Measurements from ENCODE around the gene EVA1B.

Gene EVA1B

DNA sequence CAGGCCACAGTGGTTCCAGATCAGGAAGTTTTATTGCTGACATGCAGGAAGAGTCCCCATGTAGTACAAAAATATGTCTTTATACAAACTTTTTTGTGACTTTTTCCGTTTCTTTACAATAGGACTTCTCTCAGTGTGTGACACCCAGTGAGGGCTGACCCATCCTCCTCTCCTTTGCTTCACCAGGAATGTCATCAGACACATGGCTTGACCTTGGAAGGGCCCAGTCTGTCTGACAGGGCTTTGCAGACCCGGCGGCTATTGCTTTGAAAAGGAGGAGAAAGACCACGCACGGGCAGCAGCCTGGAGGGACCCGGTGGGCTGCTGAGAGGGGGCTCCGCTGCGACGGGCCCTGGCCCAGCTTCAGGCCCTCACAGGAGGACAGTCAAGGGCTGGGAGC is 16.2 kb upstream of the EVA1B start:
- DNase-seq (ENCODE audit: insufficient read length, low spot score) (no peak), FAIRE-seq (no peak)
- TF ChIP-seq, protein P1, sequence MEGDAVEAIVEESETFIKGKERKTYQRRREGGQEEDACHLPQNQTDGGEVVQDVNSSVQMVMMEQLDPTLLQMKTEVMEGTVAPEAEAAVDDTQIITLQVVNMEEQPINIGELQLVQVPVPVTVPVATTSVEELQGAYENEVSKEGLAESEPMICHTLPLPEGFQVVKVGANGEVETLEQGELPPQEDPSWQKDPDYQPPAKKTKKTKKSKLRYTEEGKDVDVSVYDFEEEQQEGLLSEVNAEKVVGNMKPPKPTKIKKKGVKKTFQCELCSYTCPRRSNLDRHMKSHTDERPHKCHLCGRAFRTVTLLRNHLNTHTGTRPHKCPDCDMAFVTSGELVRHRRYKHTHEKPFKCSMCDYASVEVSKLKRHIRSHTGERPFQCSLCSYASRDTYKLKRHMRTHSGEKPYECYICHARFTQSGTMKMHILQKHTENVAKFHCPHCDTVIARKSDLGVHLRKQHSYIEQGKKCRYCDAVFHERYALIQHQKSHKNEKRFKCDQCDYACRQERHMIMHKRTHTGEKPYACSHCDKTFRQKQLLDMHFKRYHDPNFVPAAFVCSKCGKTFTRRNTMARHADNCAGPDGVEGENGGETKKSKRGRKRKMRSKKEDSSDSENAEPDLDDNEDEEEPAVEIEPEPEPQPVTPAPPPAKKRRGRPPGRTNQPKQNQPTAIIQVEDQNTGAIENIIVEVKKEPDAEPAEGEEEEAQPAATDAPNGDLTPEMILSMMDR (IDR thresholded peaks at IDR 0.05; ENCODE audit: insufficient read depth, missing control alignments): no peak

- FAIRE-seq (no peak), DNase-seq (ENCODE audit: insufficient read length, low spot score) (no peak)
- TF ChIP-seq, protein P1 (IDR thresholded peaks at IDR 0.05; ENCODE audit: insufficient read depth, missing control alignments): no peak
Measured at GRCh38 chr1:36339215-36339614, 15.8 kb upstream of the EVA1B start.

- no peak for FAIRE-seq
- DNase-seq (ENCODE audit: insufficient read length, low spot score): no peak
- TF ChIP-seq, protein P1 (IDR thresholded peaks at IDR 0.05; ENCODE audit: insufficient read depth, missing control alignments): no peak
Measured at GRCh38 chr1:36337830-36338229, 14.4 kb upstream of the EVA1B start.

- DNase-seq (ENCODE audit: insufficient read length, low spot score) (no peak), FAIRE-seq (no peak)
Measured at GRCh38 chr1:36330940-36331339, 7.5 kb upstream of the EVA1B start.

DNA sequence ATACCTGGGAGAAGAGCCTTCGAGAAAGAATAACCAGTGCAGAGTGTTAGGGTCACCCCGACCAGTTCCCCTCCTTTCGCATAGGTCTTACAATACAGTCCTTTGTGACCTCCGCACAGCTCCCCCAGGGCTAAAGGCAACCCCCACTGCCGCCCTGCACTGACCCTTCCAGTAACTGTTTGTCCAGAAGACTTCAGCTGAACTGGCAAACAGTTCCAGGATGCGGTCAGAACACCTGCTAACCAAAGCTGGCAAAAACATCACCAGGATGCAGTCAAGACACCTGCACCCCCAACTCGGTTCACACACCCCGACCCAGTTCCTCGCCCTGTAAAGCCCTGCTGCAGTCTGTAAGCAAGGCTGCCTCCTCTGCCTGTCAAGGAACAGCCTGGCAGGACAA is 6.4 kb upstream of the EVA1B start:
- DNase-seq (ENCODE audit: insufficient read length, low spot score): no peak
- TF ChIP-seq, protein P1 (IDR thresholded peaks at IDR 0.05; ENCODE audit: insufficient read depth, missing control alignments): no peak
- FAIRE-seq: no peak

More at GRCh38 chr1:36330940-36331339, 7.5 kb upstream of the EVA1B start:
- TF ChIP-seq, protein P1 (IDR thresholded peaks at IDR 0.05; ENCODE audit: insufficient read depth, missing control alignments): no peak

DNA sequence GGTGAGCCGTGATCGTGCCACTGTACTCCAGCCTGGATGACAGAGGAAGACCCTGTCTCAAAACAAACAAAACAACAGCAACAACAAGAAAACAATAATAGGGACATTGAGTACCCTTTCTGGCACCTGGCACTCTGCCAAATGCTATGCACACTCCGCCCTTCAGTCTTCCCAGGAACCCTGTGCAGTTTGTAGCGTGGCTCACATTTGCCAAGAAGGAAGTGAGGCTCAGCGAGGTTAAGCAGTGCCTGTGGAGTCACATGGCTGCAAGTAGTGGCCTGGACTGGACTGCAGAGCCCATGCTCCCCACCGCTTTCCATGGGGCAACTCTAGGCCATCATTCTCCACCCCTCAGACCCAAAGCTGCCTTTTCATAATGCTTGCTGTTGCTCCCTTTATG is 5.3 kb upstream of the EVA1B start:
- TF ChIP-seq, protein P1 (IDR thresholded peaks at IDR 0.05; ENCODE audit: insufficient read depth, missing control alignments): no peak
- DNase-seq (ENCODE audit: insufficient read length, low spot score): no peak
- no peak for FAIRE-seq

DNA sequence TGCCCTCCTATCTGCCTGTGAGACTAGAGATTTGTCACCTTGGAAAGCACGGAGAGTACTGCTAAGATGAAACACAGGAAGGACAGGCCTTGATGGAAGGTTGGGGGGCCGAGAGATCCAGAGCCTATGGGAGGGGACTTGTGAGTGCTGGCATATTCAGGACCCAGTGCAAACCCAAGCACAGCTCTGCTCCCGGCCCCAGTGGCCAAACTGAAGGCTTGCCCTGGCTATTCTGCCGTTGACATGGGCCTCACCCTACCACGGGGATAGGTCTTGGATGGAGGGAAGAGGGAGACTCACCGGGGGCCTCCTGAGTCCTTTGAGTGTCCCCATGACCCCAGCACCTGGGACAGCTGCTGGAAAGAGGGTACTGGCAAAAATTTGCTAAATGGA is 4.6 kb upstream of the EVA1B start:
- TF ChIP-seq, protein P1 (IDR thresholded peaks at IDR 0.05; ENCODE audit: insufficient read depth, missing control alignments): no peak
- FAIRE-seq (no peak), DNase-seq (ENCODE audit: insufficient read length, low spot score) (no peak)

Measured in D721Med (cell line).